MM.1S (cell line): ENCODE measurements around the gene SLC45A2.

Experiments used
- DNase-seq: peaks from one replicate; pipeline ENCODE4 v3.0.0-alpha.2; 2015
- H2AFZ ChIP-seq: fragments of 300-600 bp; sonication (generic); 2 replicates; pipeline ENCODE4 v1.6.0; 2016; ENCODE audit warnings: antibody characterized with exemption, low read length
- H3F3A ChIP-seq: fragments of 300-600 bp; sonication (generic); 2 replicates; pipeline ENCODE4 v1.6.1; 2016; ENCODE audit warnings: mild to moderate bottlenecking, antibody characterized with exemption, low read length, moderate library complexity, mixed read lengths; ENCODE audit not compliant: insufficient read depth
- H3K27ac ChIP-seq: fragments of 300-600 bp; sonication (generic); 2 replicates; pipeline ENCODE4 v1.5.1; 2016; ENCODE audit warnings: mild to moderate bottlenecking, low read length
- H3K27me3 ChIP-seq: fragments of 300-600 bp; sonication (generic); replicated peaks from 2 replicates; pipeline ENCODE4 v1.6.0; 2016; ENCODE audit warnings: low read length; ENCODE audit not compliant: insufficient read depth
- H3K36me3 ChIP-seq: fragments of 300-600 bp; sonication (generic); replicated peaks from 2 replicates; pipeline ENCODE4 v1.6.1; 2016; ENCODE audit warnings: mild to moderate bottlenecking, low read length, mixed read lengths; ENCODE audit not compliant: insufficient read depth
- H3K4me1 ChIP-seq: fragments of 300-600 bp; sonication (generic); 2 replicates; pipeline ENCODE4 v1.6.1; 2016; ENCODE audit warnings: low read length, mixed read lengths
- H3K4me2 ChIP-seq: fragments of 300-600 bp; sonication (generic); 2 replicates; pipeline ENCODE4 v1.6.0; 2016; ENCODE audit warnings: low read depth, low read length
- H3K4me3 ChIP-seq: fragments of 300-600 bp; sonication (generic); 2 replicates; pipeline ENCODE4 v1.5.1; 2016; ENCODE audit warnings: low read length, mixed read lengths
- H3K79me2 ChIP-seq: fragments of 300-600 bp; sonication (generic); 2 replicates; pipeline ENCODE4 v1.6.1; 2016; ENCODE audit warnings: mixed run types, low read length, mixed read lengths
- H3K9ac ChIP-seq: fragments of 300-600 bp; sonication (generic); 2 replicates; pipeline ENCODE4 v1.6.1; 2016; ENCODE audit warnings: low read length, mixed read lengths
- H3K9me2 ChIP-seq: fragments of 300-600 bp; sonication (generic); replicated peaks from 2 replicates; pipeline ENCODE4 v1.6.1; 2016; ENCODE audit warnings: mild to moderate bottlenecking, low read length, mixed read lengths; ENCODE audit not compliant: insufficient read depth
- H3K9me3 ChIP-seq: fragments of 300-600 bp; sonication (generic); replicated peaks from 2 replicates; pipeline ENCODE4 v1.6.1; 2016; ENCODE audit warnings: mild to moderate bottlenecking, low read length, mixed read lengths; ENCODE audit not compliant: insufficient read depth
- H4K20me1 ChIP-seq: fragments of 300-600 bp; sonication (generic); 2 replicates; pipeline ENCODE4 v1.6.1; 2016; ENCODE audit warnings: mild to moderate bottlenecking, low read length, moderate library complexity, mixed read lengths; ENCODE audit not compliant: insufficient read depth
- CTCF ChIP-seq: fragments of 300-600 bp; sonication (generic); IDR thresholded peaks from 2 replicates; pipeline ENCODE4 v1.5.1; 2016; ENCODE audit warnings: antibody characterized with exemption, low read length, mixed read lengths
- EZH2 ChIP-seq: fragments of 300-600 bp; sonication (generic); optimal IDR thresholded peaks from 2 replicates; pipeline ENCODE3; 2017; ENCODE audit warnings: low read depth, mild to moderate bottlenecking, antibody characterized with exemption, low read length, mixed read lengths
- EZH2phosphoT487 ChIP-seq: fragments of 300-600 bp; sonication (generic); IDR thresholded peaks from 2 replicates; pipeline ENCODE4 v1.6.1; 2018; ENCODE audit warnings: antibody characterized with exemption, low read length

The SLC45A2 gene

GRCh38 chr5:33980030-33980429, 4.5 kb downstream of the SLC45A2 start:
- Histone ChIP-seq H3K9me2 (no peaks in the 10 kb centered on the region), H3K9me3 (no peaks in the 10 kb centered on the region), H3F3A (no peaks in the 10 kb centered on the region), H3K4me3 (no peak overlapping the region), H3K36me3 (no peaks in the 10 kb centered on the region), H3K27me3 (no peaks in the 10 kb centered on the region), H3K79me2 (no peaks in the 10 kb centered on the region), H3K27ac (no peak overlapping the region), H3K9ac (no peak overlapping the region), H2AFZ (no peak overlapping the region), H4K20me1 (no peaks in the 10 kb centered on the region), H3K4me2 (no peak overlapping the region), H3K4me1 (no peaks in the 10 kb centered on the region)
- no peak for TF ChIP-seq EZH2phosphoT487
- no peak for TF ChIP-seq EZH2
- TF ChIP-seq CTCF = no peak
- DNase-seq = no peak

GRCh38 chr5:33978306-33978705, 6.2 kb downstream of the SLC45A2 start:
- TF ChIP-seq EZH2 (no peak), EZH2phosphoT487 (no peak), CTCF (no peak)

GRCh38 chr5:33976307-33976706, 8.2 kb downstream of the SLC45A2 start:
- no peaks in the 10 kb centered on the region for H3K27me3 ChIP-seq
- peaks cover 10% of the 10 kb centered on the region; the same call in 1 of the 2 replicates for H3F3A ChIP-seq
- no peak overlapping the region for H3K4me3 ChIP-seq

More at GRCh38 chr5:33978306-33978705, 6.2 kb downstream of the SLC45A2 start:
- no peaks in the 10 kb centered on the region for H3K27me3 ChIP-seq
- H3K9me2 ChIP-seq = no peaks in the 10 kb centered on the region
- no peaks in the 10 kb centered on the region for H3K79me2 ChIP-seq
- H4K20me1 ChIP-seq = no peaks in the 10 kb centered on the region
- no peak overlapping the region for H3K4me2 ChIP-seq
- peaks cover 6% of the 10 kb centered on the region; the same call in 1 of the 2 replicates for H3K4me1 ChIP-seq
- no peaks in the 10 kb centered on the region for H3K36me3 ChIP-seq
- H2AFZ ChIP-seq = no peak overlapping the region
- H3K4me3 ChIP-seq = no peak overlapping the region
- peaks cover 2% of the 10 kb centered on the region; the same call in 1 of the 2 replicates for H3F3A ChIP-seq
- H3K9ac ChIP-seq = no peak overlapping the region
- no peaks in the 10 kb centered on the region for H3K9me3 ChIP-seq
- no peak overlapping the region for H3K27ac ChIP-seq
- no peak for DNase-seq

More at GRCh38 chr5:33976307-33976706, 8.2 kb downstream of the SLC45A2 start:
- no peak overlapping the region for H3K4me2 ChIP-seq
- no peak overlapping the region for H3K9ac ChIP-seq
- H4K20me1 ChIP-seq = no peaks in the 10 kb centered on the region
- no peak overlapping the region for H2AFZ ChIP-seq
- no peaks in the 10 kb centered on the region for H3K79me2 ChIP-seq
- H3K36me3 ChIP-seq = no peaks in the 10 kb centered on the region
- TF ChIP-seq CTCF = no peak
- no peak for TF ChIP-seq EZH2
- no peak for TF ChIP-seq EZH2phosphoT487
- H3K9me2 ChIP-seq = no peaks in the 10 kb centered on the region
- peaks cover 16% of the 10 kb centered on the region for H3K4me1 ChIP-seq
- no peaks in the 10 kb centered on the region for H3K9me3 ChIP-seq
- no peak overlapping the region for H3K27ac ChIP-seq
- DNase-seq = no peak
